Sigmoid colon (tissue), 4 donors: ENCODE measurements around the gene DEDD.

Experiments
- CTCF ChIP-seq, 4 experiments: fragments of 450-650 bp in 3 of 4; fragments of 200-600 bp in 1 of 4; IDR thresholded peaks; one replicate each; pipeline ENCODE4 v1.5.1; 2016 to 2019; ENCODE audit warnings: antibody characterized with exemption in 4 of 4, mild to moderate bottlenecking in 3 of 4, moderate library complexity in 2 of 4
- POLR2AphosphoS5 ChIP-seq, 4 donors: sonication (generic); formaldehyde crosslinking; IDR thresholded peaks; one replicate each; pipeline ENCODE4 v1.6.1; 2017; ENCODE audit warnings: antibody characterized with exemption in 4 of 4

GRCh38 chr1:161100556-161100955, 31.9 kb downstream of the DEDD start:
- no peak for TF ChIP-seq POLR2AphosphoS5 (IDR thresholded peaks at IDR 0.05)
- TF ChIP-seq CTCF (IDR thresholded peaks at IDR 0.05): no peak
